IMR-90 (cell line): Measurements from ENCODE around the gene MRPL34.

Experiments
- BHLHE40 ChIP-seq: fragments of 150-350 bp; IDR thresholded peaks from 2 replicates; pipeline ENCODE4 v1.6.1; 2016; ENCODE audit warnings: mild to moderate bottlenecking, low read depth, low read length
- CEBPB ChIP-seq: IDR thresholded peaks from 2 replicates; pipeline ENCODE4 v1.6.1; 2012; ENCODE audit warnings: low read depth, low read length, improper control_type of control experiment
- POLR2A ChIP-seq: IDR thresholded peaks from 2 replicates; pipeline ENCODE4 v1.6.1; 2012; ENCODE audit warnings: mild to moderate bottlenecking, low read depth, low read length
- RAD21 ChIP-seq: IDR thresholded peaks from 2 replicates; pipeline ENCODE4 v1.6.1; 2012; ENCODE audit warnings: low read length, improper control_type of control experiment
- RCOR1 ChIP-seq: IDR thresholded peaks from 2 replicates; pipeline ENCODE4 v1.6.1; 2012; ENCODE audit warnings: mild to moderate bottlenecking, low read length, improper control_type of control experiment; ENCODE audit not compliant: insufficient replicate concordance
- SMC3 ChIP-seq: fragments of 150-350 bp; IDR thresholded peaks from 2 replicates; pipeline ENCODE4 v1.6.1; 2016; ENCODE audit warnings: low read depth, mild to moderate bottlenecking, antibody characterized with exemption, low read length, moderate library complexity
- TF ChIP-seq, protein P1 (sequence below): conservative IDR thresholded peaks from 2 replicates; pipeline ENCODE4 v1.5.1; 2012; ENCODE audit warnings: mild to moderate bottlenecking, low read depth, low read length, improper control_type of control experiment
- TF ChIP-seq, protein P2 (sequence below): fragments of 150-350 bp; IDR thresholded peaks from 2 replicates; pipeline ENCODE4 v1.6.1; 2017; ENCODE audit warnings: mild to moderate bottlenecking, antibody characterized with exemption, low read length, low read depth

DNA sequence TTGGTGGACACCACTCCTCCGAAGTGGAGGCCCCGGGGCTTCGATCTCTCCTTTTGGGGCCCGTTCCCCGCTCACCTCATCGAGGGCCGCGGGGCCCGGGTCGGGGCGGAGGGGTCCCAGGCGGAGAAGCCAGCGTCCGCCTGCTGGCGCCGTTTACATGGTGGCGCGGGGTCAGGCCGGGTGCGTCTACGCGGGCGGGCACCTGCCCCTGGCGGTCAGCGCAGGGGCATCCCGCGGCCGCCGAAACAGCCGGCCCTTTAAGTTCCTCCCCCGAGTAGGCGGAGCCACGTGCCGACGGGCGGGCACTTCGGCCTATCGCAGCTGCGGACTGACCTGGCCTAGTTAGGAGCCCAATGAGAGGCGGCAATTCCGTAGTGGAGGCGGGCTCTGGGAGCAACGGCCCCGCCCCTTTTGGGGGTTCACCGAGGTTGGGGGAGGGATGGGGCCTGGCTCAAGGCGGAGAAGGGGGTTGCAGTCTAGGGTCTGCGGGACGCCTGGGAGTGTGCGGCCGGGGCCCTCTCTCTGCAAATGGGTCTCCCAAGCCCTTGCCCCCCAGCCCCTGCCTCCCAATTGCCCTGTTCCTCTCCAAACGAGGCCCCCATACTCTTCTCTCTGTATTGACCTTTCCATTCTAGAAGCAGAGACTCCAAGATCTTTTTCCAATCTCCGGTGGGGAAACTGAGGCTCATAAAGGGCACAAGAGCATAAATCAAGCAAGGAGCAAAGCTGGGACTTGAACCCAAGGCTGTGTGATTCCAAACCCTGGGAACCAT, 2.3 kb upstream of the MRPL34 start, which contains the start of gene ABHD8:
- TF ChIP-seq, protein P1, sequence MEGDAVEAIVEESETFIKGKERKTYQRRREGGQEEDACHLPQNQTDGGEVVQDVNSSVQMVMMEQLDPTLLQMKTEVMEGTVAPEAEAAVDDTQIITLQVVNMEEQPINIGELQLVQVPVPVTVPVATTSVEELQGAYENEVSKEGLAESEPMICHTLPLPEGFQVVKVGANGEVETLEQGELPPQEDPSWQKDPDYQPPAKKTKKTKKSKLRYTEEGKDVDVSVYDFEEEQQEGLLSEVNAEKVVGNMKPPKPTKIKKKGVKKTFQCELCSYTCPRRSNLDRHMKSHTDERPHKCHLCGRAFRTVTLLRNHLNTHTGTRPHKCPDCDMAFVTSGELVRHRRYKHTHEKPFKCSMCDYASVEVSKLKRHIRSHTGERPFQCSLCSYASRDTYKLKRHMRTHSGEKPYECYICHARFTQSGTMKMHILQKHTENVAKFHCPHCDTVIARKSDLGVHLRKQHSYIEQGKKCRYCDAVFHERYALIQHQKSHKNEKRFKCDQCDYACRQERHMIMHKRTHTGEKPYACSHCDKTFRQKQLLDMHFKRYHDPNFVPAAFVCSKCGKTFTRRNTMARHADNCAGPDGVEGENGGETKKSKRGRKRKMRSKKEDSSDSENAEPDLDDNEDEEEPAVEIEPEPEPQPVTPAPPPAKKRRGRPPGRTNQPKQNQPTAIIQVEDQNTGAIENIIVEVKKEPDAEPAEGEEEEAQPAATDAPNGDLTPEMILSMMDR = peak; percentile 51
- TF ChIP-seq RAD21 = 0 out of 2 replicates have a peak, but pooled peaks have one; percentile 10
- TF ChIP-seq SMC3 = no peak
- TF ChIP-seq POLR2A = no peak
- TF ChIP-seq BHLHE40 = 0 out of 2 replicates have a peak, but pooled peaks have one; percentile 9
- no peak for TF ChIP-seq CEBPB
- no peak for TF ChIP-seq RCOR1
- TF ChIP-seq, protein P2, sequence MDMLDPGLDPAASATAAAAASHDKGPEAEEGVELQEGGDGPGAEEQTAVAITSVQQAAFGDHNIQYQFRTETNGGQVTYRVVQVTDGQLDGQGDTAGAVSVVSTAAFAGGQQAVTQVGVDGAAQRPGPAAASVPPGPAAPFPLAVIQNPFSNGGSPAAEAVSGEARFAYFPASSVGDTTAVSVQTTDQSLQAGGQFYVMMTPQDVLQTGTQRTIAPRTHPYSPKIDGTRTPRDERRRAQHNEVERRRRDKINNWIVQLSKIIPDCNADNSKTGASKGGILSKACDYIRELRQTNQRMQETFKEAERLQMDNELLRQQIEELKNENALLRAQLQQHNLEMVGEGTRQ = peak; percentile 89
